Measurements from ENCODE around the gene LAMB1.

Gene LAMB1

GRCh38 chr7:107931740-107932515, 71.0 kb downstream of the LAMB1 start:
- Histone ChIP-seq H3K4me2 (ENCODE audit: insufficient read depth, low read length, poor library complexity, severe bottlenecking) (peak overlapping the region; percentile 23), H3K4ac (ENCODE audit: low read length) (no peak overlapping the region), H4K8ac (ENCODE audit: low read depth, low read length) (peak overlapping the region; percentile 52), H3K27ac (replicated peaks; ENCODE audit: low read length) (peak overlapping the region; percentile 40), H3K9me3 (replicated peaks in 1 of 2; ENCODE audit: control insufficient read depth in 2 of 2, insufficient read depth in 1 of 2, low read depth in 1 of 2, low read length in 2 of 2) (no peaks in the 10 kb centered on the region), H4K91ac (ENCODE audit: low read depth, low read length, poor library complexity) (no peak overlapping the region), H3K79me1 (ENCODE audit: low read depth, low read length) (no peaks in the 10 kb centered on the region), H2AFZ (ENCODE audit: low read length) (no peak overlapping the region), H2AK5ac (ENCODE audit: low read depth, low read length) (no peak overlapping the region), H3K18ac (ENCODE audit: low read length) (peak overlapping the region; percentile 42), H2BK120ac (ENCODE audit: low read depth, low read length) (no peak overlapping the region), H3K9ac (ENCODE audit: low read depth, low read length, poor library complexity) (no peak overlapping the region), H3K4me1 (ENCODE audit: control insufficient read depth in 2 of 2, insufficient read depth in 1 of 2, low read depth in 1 of 2, low read length in 2 of 2) (peaks cover 11 to 16% of the 10 kb centered on the region in 2 donors), H3K4me3 (ENCODE audit: low read length in 2 of 2) (no peak overlapping the region), H3K27me3 (ENCODE audit: control insufficient read depth in 3 of 3, insufficient read depth in 3 of 3, low read depth in 1 of 3, low read length in 3 of 3) (no peaks in the 10 kb centered on the region), H2BK15ac (ENCODE audit: low read length) (no peak overlapping the region), H2BK5ac (ENCODE audit: low read length) (no peak overlapping the region), H2BK12ac (ENCODE audit: low read length) (no peak overlapping the region), H3K36me3 (replicated peaks in 1 of 2; ENCODE audit: control insufficient read depth in 2 of 2, insufficient read depth in 2 of 2, low read length in 2 of 2) (peaks cover 10 to 92% of the 10 kb centered on the region in 2 donors), H3K14ac (ENCODE audit: low read length) (no peak overlapping the region), H3K23ac (ENCODE audit: low read depth, low read length, poor library complexity) (no peak overlapping the region)
- DNase-seq (ENCODE audit: low spot score), result no peak
- WGBS, 2 donors (ENCODE audit: extremely low coverage in 2 of 2, insufficient read length in 2 of 2, insufficient replicate concordance in 1 of 2), result no CpG with 5 or more reads among the region's 5 CpGs

- no peak overlapping the region for H3K4ac ChIP-seq (ENCODE audit: low read length)
- WGBS, 2 donors (ENCODE audit: extremely low coverage in 2 of 2, insufficient read length in 2 of 2, insufficient replicate concordance in 1 of 2), result no CpG with 5 or more reads among the region's 1 CpG
- H3K23ac ChIP-seq (ENCODE audit: low read depth, low read length, poor library complexity), result no peak overlapping the region
- H3K4me3 ChIP-seq (ENCODE audit: low read length in 2 of 2), result no peak overlapping the region
- no peak overlapping the region for H3K9ac ChIP-seq (ENCODE audit: low read depth, low read length, poor library complexity)
- DNase-seq (ENCODE audit: low spot score), result no peak
- H4K91ac ChIP-seq (ENCODE audit: low read depth, low read length, poor library complexity), result no peak overlapping the region
- no peak overlapping the region for H2BK15ac ChIP-seq (ENCODE audit: low read length)
- no peak overlapping the region for H4K8ac ChIP-seq (ENCODE audit: low read depth, low read length)
- no peak overlapping the region for H2BK120ac ChIP-seq (ENCODE audit: low read depth, low read length)
- H3K79me1 ChIP-seq (ENCODE audit: low read depth, low read length), result no peaks in the 10 kb centered on the region
- no peaks in the 10 kb centered on the region for H3K27me3 ChIP-seq (ENCODE audit: control insufficient read depth in 3 of 3, insufficient read depth in 3 of 3, low read depth in 1 of 3, low read length in 3 of 3)
- H3K4me2 ChIP-seq (ENCODE audit: insufficient read depth, low read length, poor library complexity, severe bottlenecking), result no peak overlapping the region
- H2BK12ac ChIP-seq (ENCODE audit: low read length), result no peak overlapping the region
- H2AK5ac ChIP-seq (ENCODE audit: low read depth, low read length), result no peak overlapping the region
- no peaks in the 10 kb centered on the region for H3K9me3 ChIP-seq (replicated peaks in 1 of 2; ENCODE audit: control insufficient read depth in 2 of 2, insufficient read depth in 1 of 2, low read depth in 1 of 2, low read length in 2 of 2)
- H3K36me3 ChIP-seq (replicated peaks in 1 of 2; ENCODE audit: control insufficient read depth in 2 of 2, insufficient read depth in 2 of 2, low read length in 2 of 2), result peaks cover 20 to 100% of the 10 kb centered on the region in 2 donors
- no peak overlapping the region for H3K14ac ChIP-seq (ENCODE audit: low read length)
- no peaks in the 10 kb centered on the region for H3K4me1 ChIP-seq (ENCODE audit: control insufficient read depth in 2 of 2, insufficient read depth in 1 of 2, low read depth in 1 of 2, low read length in 2 of 2)
- no peak overlapping the region for H2BK5ac ChIP-seq (ENCODE audit: low read length)
- H3K18ac ChIP-seq (ENCODE audit: low read length), result no peak overlapping the region
- H2AFZ ChIP-seq (ENCODE audit: low read length), result no peak overlapping the region
- H3K27ac ChIP-seq (replicated peaks; ENCODE audit: low read length), result no peak overlapping the region
These were observed 76.5 kb downstream of the LAMB1 start for GRCh38 chr7:107926481-107926880.

- H3K27ac ChIP-seq (replicated peaks; ENCODE audit: low read length), result no peak overlapping the region
These were observed 78.0 kb downstream of the LAMB1 start for GRCh38 chr7:107924841-107925504.

GRCh38 chr7:107922886-107923285, 80.1 kb downstream of the LAMB1 start:
- no peaks in the 10 kb centered on the region for H3K4me1 ChIP-seq (ENCODE audit: control insufficient read depth in 2 of 2, insufficient read depth in 1 of 2, low read depth in 1 of 2, low read length in 2 of 2)
- no peak overlapping the region for H3K4me3 ChIP-seq (ENCODE audit: low read length in 2 of 2)
- H2BK5ac ChIP-seq (ENCODE audit: low read length), result no peak overlapping the region
- no peak overlapping the region for H2AFZ ChIP-seq (ENCODE audit: low read length)
- no peak overlapping the region for H3K9ac ChIP-seq (ENCODE audit: low read depth, low read length, poor library complexity)
- no peak overlapping the region for H3K4ac ChIP-seq (ENCODE audit: low read length)
- no peak overlapping the region for H3K4me2 ChIP-seq (ENCODE audit: insufficient read depth, low read length, poor library complexity, severe bottlenecking)
- no peak overlapping the region for H4K91ac ChIP-seq (ENCODE audit: low read depth, low read length, poor library complexity)
- no peaks in the 10 kb centered on the region for H3K27me3 ChIP-seq (ENCODE audit: control insufficient read depth in 3 of 3, insufficient read depth in 3 of 3, low read depth in 1 of 3, low read length in 3 of 3)
- H2BK15ac ChIP-seq (ENCODE audit: low read length), result no peak overlapping the region
- no peaks in the 10 kb centered on the region for H3K79me1 ChIP-seq (ENCODE audit: low read depth, low read length)
- H3K14ac ChIP-seq (ENCODE audit: low read length), result no peak overlapping the region
- no peak overlapping the region for H3K23ac ChIP-seq (ENCODE audit: low read depth, low read length, poor library complexity)
- no peak overlapping the region for H4K8ac ChIP-seq (ENCODE audit: low read depth, low read length)
- no peaks in the 10 kb centered on the region for H3K9me3 ChIP-seq (replicated peaks in 1 of 2; ENCODE audit: control insufficient read depth in 2 of 2, insufficient read depth in 1 of 2, low read depth in 1 of 2, low read length in 2 of 2)
- WGBS, 2 donors (ENCODE audit: extremely low coverage in 2 of 2, insufficient read length in 2 of 2, insufficient replicate concordance in 1 of 2), result no CpG with 5 or more reads among the region's 1 CpG
- H2BK120ac ChIP-seq (ENCODE audit: low read depth, low read length), result no peak overlapping the region
- H3K18ac ChIP-seq (ENCODE audit: low read length), result no peak overlapping the region
- H2BK12ac ChIP-seq (ENCODE audit: low read length), result no peak overlapping the region
- no peak overlapping the region for H3K27ac ChIP-seq (replicated peaks; ENCODE audit: low read length)
- no peak for DNase-seq (ENCODE audit: low spot score)
- peaks cover 19 to 100% of the 10 kb centered on the region in 2 donors for H3K36me3 ChIP-seq (replicated peaks in 1 of 2; ENCODE audit: control insufficient read depth in 2 of 2, insufficient read depth in 2 of 2, low read length in 2 of 2)
- H2AK5ac ChIP-seq (ENCODE audit: low read depth, low read length), result no peak overlapping the region

More at GRCh38 chr7:107924841-107925504, 78.0 kb downstream of the LAMB1 start:
- Histone ChIP-seq H3K14ac (ENCODE audit: low read length) (no peak overlapping the region), H3K4me2 (ENCODE audit: insufficient read depth, low read length, poor library complexity, severe bottlenecking) (no peak overlapping the region), H3K27me3 (ENCODE audit: control insufficient read depth in 3 of 3, insufficient read depth in 3 of 3, low read depth in 1 of 3, low read length in 3 of 3) (no peaks in the 10 kb centered on the region), H2BK12ac (ENCODE audit: low read length) (no peak overlapping the region), H2BK5ac (ENCODE audit: low read length) (no peak overlapping the region), H3K4me3 (ENCODE audit: low read length in 2 of 2) (no peak overlapping the region), H3K79me1 (ENCODE audit: low read depth, low read length) (no peaks in the 10 kb centered on the region), H3K9me3 (replicated peaks in 1 of 2; ENCODE audit: control insufficient read depth in 2 of 2, insufficient read depth in 1 of 2, low read depth in 1 of 2, low read length in 2 of 2) (no peaks in the 10 kb centered on the region), H3K23ac (ENCODE audit: low read depth, low read length, poor library complexity) (no peak overlapping the region), H3K36me3 (replicated peaks in 1 of 2; ENCODE audit: control insufficient read depth in 2 of 2, insufficient read depth in 2 of 2, low read length in 2 of 2) (peaks cover 19 to 100% of the 10 kb centered on the region in 2 donors), H2AFZ (ENCODE audit: low read length) (no peak overlapping the region), H3K9ac (ENCODE audit: low read depth, low read length, poor library complexity) (no peak overlapping the region), H2AK5ac (ENCODE audit: low read depth, low read length) (no peak overlapping the region), H3K18ac (ENCODE audit: low read length) (no peak overlapping the region), H4K91ac (ENCODE audit: low read depth, low read length, poor library complexity) (no peak overlapping the region), H2BK15ac (ENCODE audit: low read length) (no peak overlapping the region), H3K4ac (ENCODE audit: low read length) (no peak overlapping the region), H3K4me1 (ENCODE audit: control insufficient read depth in 2 of 2, insufficient read depth in 1 of 2, low read depth in 1 of 2, low read length in 2 of 2) (no peaks in the 10 kb centered on the region), H4K8ac (ENCODE audit: low read depth, low read length) (no peak overlapping the region), H2BK120ac (ENCODE audit: low read depth, low read length) (no peak overlapping the region)
- no peak for DNase-seq (ENCODE audit: low spot score)
- WGBS, 2 donors (ENCODE audit: extremely low coverage in 2 of 2, insufficient read length in 2 of 2, insufficient replicate concordance in 1 of 2), result no CpG with 5 or more reads among the region's 5 CpGs
